ENCODE results near the gene PRPF19. TPM values are rescaled to one million over a fixed set of nuclear protein-coding genes. Genes with fewer than 3 reads are reported as not detected.

PRPF19 gene
- polyA plus RNA-seq, 2 of the 4 experiments (the other 2 are of a cell fraction), result 41.1 to 177 TPM

DNA sequence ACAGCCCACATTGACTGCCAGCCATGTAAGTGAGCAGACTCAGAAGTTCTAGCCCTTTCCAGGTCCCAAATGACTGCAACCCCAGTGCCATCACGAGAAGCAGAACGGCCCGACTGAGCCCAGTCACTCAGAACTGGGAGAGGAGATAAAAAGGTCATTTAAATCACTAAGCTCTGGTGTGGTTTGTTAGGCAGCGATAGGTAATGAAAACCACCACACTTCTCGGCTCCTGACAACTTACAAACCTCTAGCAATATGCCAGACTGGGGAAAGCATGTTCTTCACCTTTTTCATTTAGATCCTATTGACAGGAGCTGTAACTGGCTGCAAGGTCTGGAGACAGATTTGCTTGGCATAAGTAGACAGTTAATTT lies 38.9 kb upstream of the PRPF19 start:
- WGBS (ENCODE audit: missing lambda C conversion rate), result 56% methylated on average over 5 of the region's 5 CpGs
- FAIRE-seq, result no peak
- Histone ChIP-seq H3K4me2 (no peak overlapping the region), H3K27ac (no peak overlapping the region), H3K4me3 (no peak overlapping the region), H3K9me3 (no peaks in the 10 kb centered on the region), H3K4me1 (no peaks in the 10 kb centered on the region)
- no peak for DNase-seq (ENCODE audit: low read depth in 1 of 2, low spot score in 1 of 2)
- CTCF ChIA-PET, result interaction anchor here (1.2 to 1.6 kb wide), 4 partner anchors 8 to 185 kb away, joined by 3 to 6 read pairs (median 4); no protein-coding TSS in a partner anchor
- POLR2A ChIA-PET, result no interaction called here
- TF ChIP-seq NPAS2 (CRISPR knock-in tag; IDR thresholded peaks at IDR 0.05; ENCODE audit: borderline replicate concordance), result no peak
- no peak for ATAC-seq

DNA sequence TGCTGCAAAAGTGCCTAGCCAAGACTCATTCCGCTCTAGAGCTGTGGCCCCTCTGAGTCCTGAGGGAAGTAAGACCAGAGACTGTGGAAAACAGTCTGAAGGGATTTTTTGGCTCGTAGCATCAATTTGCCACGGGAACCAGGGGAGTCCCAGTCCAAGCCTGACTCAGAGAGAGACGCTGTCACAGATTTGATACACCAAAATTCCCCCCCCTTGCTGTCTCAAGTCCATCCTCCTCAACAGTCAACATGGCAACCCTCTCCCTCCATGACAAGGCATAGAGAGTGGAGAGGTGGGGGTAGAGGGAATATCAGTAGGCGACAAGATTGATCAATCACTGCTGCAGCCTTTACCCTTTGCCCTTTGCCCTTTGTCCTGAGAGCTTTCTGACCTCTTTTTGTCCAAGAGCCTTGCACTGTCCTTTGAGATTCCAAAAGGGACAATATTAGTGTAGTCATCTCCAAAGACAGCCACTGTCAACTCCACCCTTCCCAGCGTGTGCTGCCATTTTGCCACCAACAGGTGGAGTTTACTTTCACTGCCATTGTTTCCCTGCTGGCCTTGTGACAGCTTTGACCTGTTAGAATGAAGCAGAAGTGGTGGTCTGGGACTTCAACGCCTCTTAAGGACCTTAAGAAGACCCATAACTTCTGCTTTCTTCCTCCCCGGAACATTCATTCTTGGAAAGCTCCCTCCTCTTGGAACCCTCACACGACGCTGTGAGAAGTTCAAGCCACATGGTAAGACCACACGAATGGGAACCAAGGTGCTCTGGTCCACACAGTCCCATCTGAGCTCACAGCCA lies 38.3 kb upstream of the PRPF19 start:
- Histone ChIP-seq H3K27ac (no peak overlapping the region), H3K4me3 (no peak overlapping the region), H3K4me1 (no peaks in the 10 kb centered on the region), H3K9me3 (no peaks in the 10 kb centered on the region), H3K4me2 (no peak overlapping the region)
- ATAC-seq (peak in 1 of 2 experiments; percentile 44; a peak in 2 of 6 replicates), DNase-seq (ENCODE audit: low read depth in 1 of 2, low spot score in 1 of 2) (peak; percentile 25), FAIRE-seq (no peak)
- ChIA-PET CTCF (interaction anchor here (1.2 to 1.5 kb wide), 2 partner anchors 17 to 186 kb away, joined by 3 to 4 read pairs; no protein-coding TSS in a partner anchor), POLR2A (no interaction called here)
- no peak for TF ChIP-seq CEBPB (IDR thresholded peaks at IDR 0.05)
- TF ChIP-seq FOSL2 (IDR thresholded peaks at IDR 0.05), result no peak
- no peak for TF ChIP-seq FOSL2 (CRISPR knock-in tag; IDR thresholded peaks at IDR 0.05)
- no peak for TF ChIP-seq KDM5A (IDR thresholded peaks at IDR 0.05)
- TF ChIP-seq, protein P1, sequence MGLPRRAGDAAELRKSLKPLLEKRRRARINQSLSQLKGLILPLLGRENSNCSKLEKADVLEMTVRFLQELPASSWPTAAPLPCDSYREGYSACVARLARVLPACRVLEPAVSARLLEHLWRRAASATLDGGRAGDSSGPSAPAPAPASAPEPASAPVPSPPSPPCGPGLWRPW (IDR thresholded peaks at IDR 0.05), result no peak
- no peak for TF ChIP-seq FOXS1 (CRISPR knock-in tag; IDR thresholded peaks at IDR 0.05)
- TF ChIP-seq, protein P2, sequence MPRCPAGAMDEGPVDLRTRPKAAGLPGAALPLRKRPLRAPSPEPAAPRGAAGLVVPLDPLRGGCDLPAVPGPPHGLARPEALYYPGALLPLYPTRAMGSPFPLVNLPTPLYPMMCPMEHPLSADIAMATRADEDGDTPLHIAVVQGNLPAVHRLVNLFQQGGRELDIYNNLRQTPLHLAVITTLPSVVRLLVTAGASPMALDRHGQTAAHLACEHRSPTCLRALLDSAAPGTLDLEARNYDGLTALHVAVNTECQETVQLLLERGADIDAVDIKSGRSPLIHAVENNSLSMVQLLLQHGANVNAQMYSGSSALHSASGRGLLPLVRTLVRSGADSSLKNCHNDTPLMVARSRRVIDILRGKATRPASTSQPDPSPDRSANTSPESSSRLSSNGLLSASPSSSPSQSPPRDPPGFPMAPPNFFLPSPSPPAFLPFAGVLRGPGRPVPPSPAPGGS (IDR thresholded peaks at IDR 0.05), result no peak
- TF ChIP-seq MAZ (IDR thresholded peaks at IDR 0.05; ENCODE audit: borderline replicate concordance, low read depth, low read length), result no peak
- TF ChIP-seq PHF8 (IDR thresholded peaks at IDR 0.05; ENCODE audit: borderline replicate concordance, low read depth), result no peak
- 61% methylated on average over 11 of the region's 11 CpGs for WGBS (ENCODE audit: missing lambda C conversion rate)

DNA sequence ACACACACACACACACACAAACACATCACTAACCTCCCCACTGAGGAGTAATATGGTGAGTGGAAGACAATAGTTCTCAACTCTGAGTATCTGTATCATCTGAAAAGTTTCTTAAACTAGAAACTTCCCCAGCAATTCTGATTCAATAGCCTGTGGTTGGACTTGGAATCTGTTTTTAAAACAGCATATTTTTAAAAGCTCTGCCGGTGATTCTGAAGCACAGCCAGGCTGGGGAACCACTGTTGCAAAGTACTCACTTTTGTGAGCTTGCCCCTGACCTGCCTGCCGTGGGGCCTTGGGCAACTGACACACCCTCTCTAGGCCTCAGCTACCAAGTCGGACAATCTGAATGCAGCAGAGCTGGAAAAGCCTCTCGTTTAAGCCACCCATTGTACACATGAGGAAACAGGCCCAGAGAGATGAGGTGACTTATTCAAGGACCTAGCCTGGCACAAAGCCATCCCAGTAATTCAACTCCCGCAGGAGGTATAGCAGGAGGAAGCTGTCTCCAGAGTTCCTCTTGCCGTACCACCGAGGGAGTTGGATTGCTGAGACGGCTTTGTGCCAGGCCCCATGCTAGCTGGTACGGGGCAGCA lies 36.7 kb upstream of the PRPF19 start:
- no peak overlapping the region for H3K4me3 ChIP-seq
- FAIRE-seq (no peak), ATAC-seq (no peak), DNase-seq (ENCODE audit: low read depth in 1 of 2, low spot score in 1 of 2) (no peak)
- CTCF ChIA-PET, result interaction anchor here (0.6 to 4.3 kb wide), 4 partner anchors 27 to 187 kb away, joined by 3 to 10 read pairs (median 4); no protein-coding TSS in a partner anchor
- WGBS (ENCODE audit: missing lambda C conversion rate), result 60% methylated on average over 7 of the region's 9 CpGs
- POLR2A ChIA-PET, result no interaction called here
- no peaks in the 10 kb centered on the region for H3K4me1 ChIP-seq
- no peak overlapping the region for H3K4me2 ChIP-seq
- H3K9me3 ChIP-seq, result no peaks in the 10 kb centered on the region
- TF ChIP-seq, protein P3, sequence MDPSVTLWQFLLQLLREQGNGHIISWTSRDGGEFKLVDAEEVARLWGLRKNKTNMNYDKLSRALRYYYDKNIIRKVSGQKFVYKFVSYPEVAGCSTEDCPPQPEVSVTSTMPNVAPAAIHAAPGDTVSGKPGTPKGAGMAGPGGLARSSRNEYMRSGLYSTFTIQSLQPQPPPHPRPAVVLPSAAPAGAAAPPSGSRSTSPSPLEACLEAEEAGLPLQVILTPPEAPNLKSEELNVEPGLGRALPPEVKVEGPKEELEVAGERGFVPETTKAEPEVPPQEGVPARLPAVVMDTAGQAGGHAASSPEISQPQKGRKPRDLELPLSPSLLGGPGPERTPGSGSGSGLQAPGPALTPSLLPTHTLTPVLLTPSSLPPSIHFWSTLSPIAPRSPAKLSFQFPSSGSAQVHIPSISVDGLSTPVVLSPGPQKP (IDR thresholded peaks at IDR 0.05; ENCODE audit: low read depth, low read length), result no peak
- TF ChIP-seq HDAC2 (IDR thresholded peaks at IDR 0.05) (no peak), HOXB5 (CRISPR knock-in tag; IDR thresholded peaks at IDR 0.05) (no peak), SMC3 (IDR thresholded peaks at IDR 0.05) (no peak), TP53 (CRISPR knock-in tag; IDR thresholded peaks at IDR 0.05) (no peak), RNF2 (IDR thresholded peaks at IDR 0.05; ENCODE audit: borderline replicate concordance, low read depth) (no peak), ESRRA (IDR thresholded peaks at IDR 0.05; ENCODE audit: borderline replicate concordance, low read length) (no peak), JUNB (IDR thresholded peaks at IDR 0.05) (no peak), JUN (IDR thresholded peaks at IDR 0.05) (no peak), MAZ (IDR thresholded peaks at IDR 0.05; ENCODE audit: borderline replicate concordance, low read depth, low read length) (no peak), FOSL2 (IDR thresholded peaks at IDR 0.05) (no peak), FOSL2 (CRISPR knock-in tag; IDR thresholded peaks at IDR 0.05) (no peak), HEYL (CRISPR knock-in tag; IDR thresholded peaks at IDR 0.05) (no peak), EHMT2 (IDR thresholded peaks at IDR 0.05; ENCODE audit: low read depth) (no peak), ZNF302 (CRISPR knock-in tag; IDR thresholded peaks at IDR 0.05) (no peak)
- TF ChIP-seq, protein P4, sequence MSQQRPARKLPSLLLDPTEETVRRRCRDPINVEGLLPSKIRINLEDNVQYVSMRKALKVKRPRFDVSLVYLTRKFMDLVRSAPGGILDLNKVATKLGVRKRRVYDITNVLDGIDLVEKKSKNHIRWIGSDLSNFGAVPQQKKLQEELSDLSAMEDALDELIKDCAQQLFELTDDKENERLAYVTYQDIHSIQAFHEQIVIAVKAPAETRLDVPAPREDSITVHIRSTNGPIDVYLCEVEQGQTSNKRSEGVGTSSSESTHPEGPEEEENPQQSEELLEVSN (IDR thresholded peaks at IDR 0.05; ENCODE audit: borderline replicate concordance, low read depth), result no peak
- TF ChIP-seq, protein P1 (IDR thresholded peaks at IDR 0.05), result no peak
- TF ChIP-seq, protein P2 (IDR thresholded peaks at IDR 0.05), result no peak
- H3K27ac ChIP-seq, result no peak overlapping the region

All from A549 (cell line).